Muscle of leg (tissue), 11 donors: ENCODE results near the gene TBC1D8B. TPM values are rescaled to one million over a fixed set of nuclear protein-coding genes. Genes with fewer than 3 reads are reported as not detected.

Experiments
- DNase-seq: peaks from one replicate; pipeline ENCODE4 v3.0.0; 2013
- H3K27ac ChIP-seq: one replicate; pipeline ENCODE4 v1.5.1; 2013; ENCODE audit warnings: mild to moderate bottlenecking, low read length, control low read depth
- H3K27me3 ChIP-seq: one replicate; pipeline ENCODE4 v1.6.1; 2013; ENCODE audit warnings: low read length; ENCODE audit not compliant: control insufficient read depth, insufficient read depth
- H3K36me3 ChIP-seq: one replicate; pipeline ENCODE4 v1.6.1; 2013; ENCODE audit warnings: low read length; ENCODE audit not compliant: control insufficient read depth, insufficient read depth
- H3K4me1 ChIP-seq: one replicate; pipeline ENCODE4 v1.6.1; 2013; ENCODE audit warnings: low read length; ENCODE audit not compliant: control insufficient read depth, insufficient read depth
- H3K4me3 ChIP-seq: one replicate; pipeline ENCODE4 v1.5.1; 2013; ENCODE audit warnings: low read length, control low read depth
- H3K9me3 ChIP-seq: replicated peaks from 2 replicates; pipeline ENCODE4 v1.6.1; 2013; ENCODE audit warnings: low read depth, low read length; ENCODE audit not compliant: control insufficient read depth
- WGBS: methylation state at CpG from one replicate; pipeline ENCODE4 v1.1.5; 2013; ENCODE audit warnings: missing lambda C conversion rate; ENCODE audit not compliant: insufficient coverage; 5-methylcytosine and 5-hydroxymethylcytosine counted together
- polyA plus RNA-seq, 8 donors: library from polyadenylated mRNA; unstranded; fragments of 120-200 nt; gene quantifications; one replicate each; pipeline versions ENCODE4 v1.2.1 to v1.2.3, GENCODE V29; 2013; ENCODE audit warnings: inconsistent platforms in 1 of 8, low replicate concordance in 1 of 8; ENCODE audit not compliant: insufficient read length in 8 of 8, insufficient read depth in 1 of 8
- total RNA-seq: library from RNA; stranded (reverse); fragments of 120-200 nt; gene quantifications from one replicate; pipeline ENCODE4 v1.2.4, GENCODE V29; 2013

The TBC1D8B gene
- total and polyA plus RNA-seq, 9 donors = 3.5 to 7.3 (median 5.2) TPM

- H3K27ac ChIP-seq = peak overlapping the region; percentile 20
- DNase-seq = no peak
- no peaks in the 10 kb centered on the region for H3K36me3 ChIP-seq
- WGBS = 79% methylated on average over 4 of the region's 5 CpGs
- H3K4me3 ChIP-seq = no peak overlapping the region
- H3K27me3 ChIP-seq = peaks cover 41% of the 10 kb centered on the region
- no peaks in the 10 kb centered on the region for H3K9me3 ChIP-seq
- no peaks in the 10 kb centered on the region for H3K4me1 ChIP-seq
These were observed 102.7 kb downstream of the TBC1D8B start for GRCh38 chrX:106905064-106905708.

- Histone ChIP-seq H3K27me3 (peaks cover 41% of the 10 kb centered on the region), H3K36me3 (no peaks in the 10 kb centered on the region), H3K4me3 (no peak overlapping the region), H3K27ac (no peak overlapping the region), H3K4me1 (no peaks in the 10 kb centered on the region), H3K9me3 (no peaks in the 10 kb centered on the region)
- DNase-seq = no peak
- WGBS = 53% methylated on average over 6 of the region's 6 CpGs
These were observed 103.9 kb downstream of the TBC1D8B start for GRCh38 chrX:106906361-106906760.

- Histone ChIP-seq H3K9me3 (no peaks in the 10 kb centered on the region), H3K36me3 (no peaks in the 10 kb centered on the region), H3K4me3 (no peak overlapping the region), H3K27me3 (peaks cover 30% of the 10 kb centered on the region), H3K4me1 (no peaks in the 10 kb centered on the region), H3K27ac (no peak overlapping the region)
- no peak for DNase-seq
- no CpG with 5 or more reads among the region's 2 CpGs for WGBS
These were observed 110.4 kb downstream of the TBC1D8B start for GRCh38 chrX:106912864-106913263.

GRCh38 chrX:106917830-106918500 is 115.5 kb downstream of the TBC1D8B start:
- Histone ChIP-seq H3K27me3 (peaks cover 36% of the 10 kb centered on the region), H3K4me1 (no peaks in the 10 kb centered on the region), H3K36me3 (no peaks in the 10 kb centered on the region), H3K4me3 (no peak overlapping the region), H3K9me3 (no peaks in the 10 kb centered on the region), H3K27ac (no peak overlapping the region)
- DNase-seq = no peak
- WGBS = 63% methylated on average over 5 of the region's 6 CpGs

- Histone ChIP-seq H3K4me1 (no peaks in the 10 kb centered on the region), H3K27ac (no peak within 1 kb of the TSS), H3K36me3 (no peaks in the 10 kb centered on the region), H3K4me3 (no peak within 1 kb of the TSS), H3K27me3 (peaks cover 28% of the 10 kb centered on the region), H3K9me3 (no peaks in the 10 kb centered on the region)
- no peak for DNase-seq
- no CpG with 5 or more reads among the region's 2 CpGs for WGBS
These were observed 117.5 kb downstream of the TBC1D8B start, which contains the start of gene CLDN2 for GRCh38 chrX:106919932-106920452. Gene CLDN2 (plus strand): TSS chrX:106920402. CDS start chrX:106928229, 7,827 bp downstream.

GRCh38 chrX:106921637-106922036 is 119.2 kb downstream of the TBC1D8B start:
- Histone ChIP-seq H3K27me3 (peaks cover 30% of the 10 kb centered on the region), H3K4me1 (no peaks in the 10 kb centered on the region), H3K36me3 (no peaks in the 10 kb centered on the region), H3K27ac (no peak overlapping the region), H3K4me3 (no peak overlapping the region), H3K9me3 (no peaks in the 10 kb centered on the region)
- no peak for DNase-seq
- WGBS = 83% methylated on average over 1 of the region's 2 CpGs

Other genes starting within 250 kb of the TBC1D8B start
- 2.3 TPM for gene RADX, start 190.7 kb upstream of the TBC1D8B start, total RNA-seq
- gene RADX, start 190.7 kb upstream of the TBC1D8B start, polyA plus RNA-seq = 1 to 10 TPM; 2.2 to 3.4 (median 2.6) TPM
- gene RNF128, start 76.0 kb upstream of the TBC1D8B start, total RNA-seq = 0.09 TPM
- gene RNF128, start 76.0 kb upstream of the TBC1D8B start, polyA plus RNA-seq = 1 to 10 TPM in 2 of 8 donors, under 1 TPM in 4, not detected in 2; 0.07 to 4.5 (median 0.54) TPM
- 0.53 TPM for gene RIPPLY1, start 100.7 kb downstream of the TBC1D8B start, total RNA-seq
- 1 to 10 TPM in 1 of 8 donors, under 1 TPM in 6, not detected in 1; 0.15 to 1.4 (median 0.35) TPM for gene RIPPLY1, start 100.7 kb downstream of the TBC1D8B start, polyA plus RNA-seq
- 0.09 TPM for gene CLDN2, start 117.7 kb downstream of the TBC1D8B start, total RNA-seq
- gene CLDN2, start 117.7 kb downstream of the TBC1D8B start, polyA plus RNA-seq = 1 to 10 TPM in 2 of 8 donors, under 1 TPM in 6; 0.15 to 7.6 (median 0.42) TPM
- 38.9 TPM for gene MORC4, start 197.5 kb downstream of the TBC1D8B start, total RNA-seq
- gene MORC4, start 197.5 kb downstream of the TBC1D8B start, polyA plus RNA-seq = 10 to 100 TPM; 33.6 to 40.4 (median 36.3) TPM